ENCODE data around the gene VOPP1.
A peak's percentile ranks its signal among the peaks of the same experiment; 100 is the strongest.

VOPP1 gene

DNA sequence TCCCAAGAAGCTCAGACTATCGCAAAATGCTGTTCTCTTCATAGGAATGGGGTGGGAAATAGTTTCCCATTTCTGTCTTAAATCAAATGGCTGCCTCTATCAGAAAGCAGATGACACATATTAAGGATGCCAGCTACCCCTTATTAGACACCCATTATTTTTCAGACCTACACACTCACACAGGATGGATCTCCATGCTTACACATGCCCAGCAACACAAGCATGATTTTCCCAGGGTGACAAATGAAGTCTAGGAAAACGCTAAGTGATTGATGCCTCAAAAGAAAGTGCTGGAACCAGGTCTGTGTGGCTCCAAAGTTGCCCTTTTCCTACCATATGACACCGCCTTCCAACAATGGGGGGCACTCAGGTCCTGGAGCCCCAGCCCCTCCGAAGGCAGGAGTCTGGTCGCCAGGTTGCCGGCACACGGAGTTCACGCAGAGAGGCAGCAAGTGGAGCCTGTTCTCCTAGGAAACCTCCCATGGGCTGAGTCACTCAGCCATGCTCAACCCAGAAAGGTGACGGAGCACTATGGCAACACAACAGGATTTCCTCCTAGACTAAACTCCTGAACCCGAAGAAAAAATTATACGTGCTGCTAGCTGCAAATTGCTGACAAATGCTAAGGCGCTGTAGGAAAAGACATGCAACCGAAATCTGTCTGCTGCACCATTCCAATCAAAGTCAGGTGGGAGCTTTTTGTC is 19.8 kb downstream of the VOPP1 start:
- no peak for DNase-seq

DNA sequence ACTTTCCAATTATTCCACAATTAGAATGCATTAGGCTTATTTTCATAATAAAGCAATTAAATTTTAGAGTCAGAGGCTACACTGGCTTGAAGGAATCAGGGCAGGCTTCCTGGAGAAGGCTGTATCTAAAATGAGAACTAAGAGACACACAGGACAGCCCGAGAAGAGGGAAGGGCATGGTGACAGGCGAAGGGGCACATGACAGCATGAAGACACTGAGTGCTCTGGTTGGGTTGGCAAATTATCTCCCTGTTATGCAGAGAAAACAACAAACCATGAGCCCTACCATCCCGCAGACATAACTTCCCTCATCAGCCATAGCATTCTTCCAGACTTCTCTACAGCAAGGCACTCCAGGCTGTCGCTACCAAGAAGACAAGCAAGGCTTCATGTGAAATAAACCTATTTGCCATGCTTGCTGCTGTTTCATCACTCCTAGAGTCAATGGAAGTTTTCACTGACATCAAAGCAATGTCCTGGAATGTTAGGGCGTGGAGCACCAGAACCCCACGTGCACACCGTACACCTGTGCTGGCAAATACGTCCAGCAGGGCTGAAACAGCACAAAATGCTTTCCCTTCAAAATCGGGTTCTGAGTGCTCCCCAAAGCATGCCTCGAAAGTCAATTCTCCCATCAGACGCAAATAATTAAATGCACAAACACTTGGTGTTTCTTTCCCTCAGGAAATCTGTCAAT is 21.3 kb downstream of the VOPP1 start:
- no peak for DNase-seq

DNA sequence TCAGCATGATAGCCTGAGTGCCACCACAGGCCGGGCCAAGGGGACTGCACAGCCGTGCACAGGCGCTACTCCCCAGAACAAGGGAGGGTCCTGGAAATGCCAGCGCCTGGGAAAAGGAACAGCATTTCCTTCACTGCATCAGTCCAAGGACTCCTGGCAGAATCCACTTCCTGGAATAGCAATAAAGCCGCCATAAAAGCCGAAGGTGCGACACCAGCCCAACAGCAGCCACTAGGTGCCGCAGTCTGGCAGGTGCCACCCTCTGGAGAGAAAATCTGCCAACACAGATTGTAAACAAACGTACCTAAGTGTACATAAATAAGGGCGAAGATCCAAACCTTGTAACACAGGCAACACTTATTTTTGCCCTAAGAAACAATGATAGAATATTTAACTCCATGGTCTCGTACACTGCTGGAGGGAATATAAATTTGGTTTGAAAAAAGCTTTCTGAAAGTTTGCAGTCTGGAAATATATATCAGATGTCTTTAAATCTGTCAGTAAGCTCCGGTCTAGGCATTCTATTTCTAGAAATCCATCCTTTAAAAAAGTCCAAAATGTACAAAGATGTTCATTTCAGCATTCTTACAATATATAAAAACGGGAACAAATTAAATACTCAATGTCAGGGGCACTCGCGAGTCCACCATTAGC is 22.2 kb downstream of the VOPP1 start:
- no peak for DNase-seq

DNA sequence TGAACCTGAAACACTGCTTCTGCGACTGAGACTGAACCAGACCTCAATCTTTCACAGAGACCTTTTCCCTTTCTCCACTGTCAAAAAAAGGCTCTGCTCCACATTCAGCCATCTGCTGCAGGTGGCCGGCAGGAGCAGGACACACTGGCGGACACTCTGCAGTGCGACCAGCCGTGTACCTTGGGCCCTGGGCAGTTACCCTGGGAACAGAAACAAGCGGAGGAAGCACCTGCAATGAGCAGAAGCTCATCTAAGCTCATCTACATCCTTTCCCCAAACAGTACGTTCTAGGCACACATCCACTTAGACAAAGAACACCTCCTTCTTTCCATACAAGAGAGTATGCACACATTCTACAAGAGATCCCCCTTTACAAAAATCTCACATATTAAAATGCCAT is 22.8 kb downstream of the VOPP1 start:
- DNase-seq = no peak

DNA sequence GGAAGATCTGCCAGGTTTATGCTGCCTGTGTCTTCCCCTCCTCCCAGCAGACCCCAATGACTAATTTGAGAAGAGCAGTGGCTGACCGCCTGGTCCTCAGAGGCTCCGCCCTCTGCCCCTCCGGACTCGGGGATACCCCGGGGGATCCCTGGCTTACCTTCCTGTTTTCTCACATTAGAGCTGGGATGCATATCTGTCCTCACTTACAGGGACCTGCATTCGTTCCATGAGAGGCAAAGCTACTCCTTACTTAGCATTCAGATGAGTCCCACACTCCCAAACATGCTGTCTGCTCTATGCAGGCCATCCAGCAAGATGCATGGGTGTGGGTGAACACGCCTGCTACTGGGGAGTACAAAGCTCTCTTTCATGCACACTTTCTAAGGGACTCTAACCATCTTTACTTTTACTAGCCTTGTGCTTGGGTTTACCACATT is 24.0 kb downstream of the VOPP1 start:
- DNase-seq = no peak

DNA sequence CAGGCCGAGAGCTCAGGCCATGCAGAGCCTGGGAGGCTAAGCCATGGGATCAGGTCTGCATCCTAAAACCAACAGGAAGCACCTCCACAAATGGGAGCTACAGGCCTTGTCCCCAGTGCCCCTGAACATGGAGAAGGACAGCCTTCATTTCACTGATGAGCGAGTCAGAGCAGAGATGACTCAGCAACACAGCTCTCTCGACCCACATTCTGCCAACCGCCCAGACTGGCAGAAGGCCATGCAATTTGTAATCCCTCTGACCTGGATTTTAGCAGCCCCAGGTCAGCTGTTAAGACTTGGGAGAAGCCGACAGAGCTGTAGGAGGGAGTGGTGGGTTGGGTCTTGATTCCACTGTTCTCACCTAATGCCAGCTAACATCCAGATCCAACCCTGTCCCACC is 25.5 kb downstream of the VOPP1 start:
- DNase-seq = peak; percentile 22

DNA sequence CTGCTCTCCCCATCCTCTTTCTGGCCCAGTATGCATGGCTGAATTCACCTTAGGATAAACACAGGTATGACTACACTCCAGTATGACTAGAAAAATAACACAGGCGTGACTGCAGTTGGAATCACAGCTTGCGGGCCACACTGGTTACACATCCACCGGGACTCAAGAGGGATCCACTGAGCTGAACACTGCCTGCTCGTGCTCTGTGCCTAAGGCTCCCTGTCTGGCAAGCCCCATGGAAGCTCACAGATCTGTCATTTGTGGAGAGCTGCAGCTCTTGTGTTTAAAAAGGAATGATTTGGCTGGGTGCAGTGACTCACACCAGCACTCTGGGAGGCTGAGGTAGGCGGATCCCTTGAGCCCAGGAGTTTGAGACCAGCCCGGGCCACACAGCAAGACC is 26.8 kb downstream of the VOPP1 start:
- DNase-seq = no peak

DNA sequence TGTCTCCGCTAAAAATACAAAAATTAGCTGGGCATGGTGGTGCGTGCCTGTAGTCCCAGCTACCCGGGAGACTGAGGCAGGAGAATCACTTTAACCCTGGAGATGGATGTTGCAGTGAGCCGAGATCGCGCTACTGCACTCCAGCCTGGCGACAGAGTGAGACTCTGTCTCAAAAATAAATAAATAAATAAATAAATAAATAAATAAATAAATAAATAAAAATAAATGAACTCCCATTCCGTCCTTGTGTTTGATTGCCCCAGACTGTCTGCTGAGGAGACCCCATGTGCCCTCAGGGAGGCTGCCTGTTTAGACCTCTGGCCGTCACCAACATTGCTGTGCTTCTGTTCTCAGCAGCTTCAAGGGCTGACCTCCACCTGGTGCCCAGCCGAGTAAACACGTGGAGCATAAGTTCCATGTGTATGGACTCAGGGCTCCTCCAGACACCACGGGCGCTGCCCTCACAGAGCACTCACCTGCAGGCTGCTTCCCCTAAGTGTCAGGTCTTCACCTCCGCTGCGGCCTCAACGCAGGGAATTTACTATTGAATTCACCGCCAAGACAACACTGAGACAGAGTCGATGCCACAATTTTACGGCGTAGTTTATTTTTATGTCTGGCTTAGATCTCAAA is 32.0 kb downstream of the VOPP1 start:
- no peak for DNase-seq

DNA sequence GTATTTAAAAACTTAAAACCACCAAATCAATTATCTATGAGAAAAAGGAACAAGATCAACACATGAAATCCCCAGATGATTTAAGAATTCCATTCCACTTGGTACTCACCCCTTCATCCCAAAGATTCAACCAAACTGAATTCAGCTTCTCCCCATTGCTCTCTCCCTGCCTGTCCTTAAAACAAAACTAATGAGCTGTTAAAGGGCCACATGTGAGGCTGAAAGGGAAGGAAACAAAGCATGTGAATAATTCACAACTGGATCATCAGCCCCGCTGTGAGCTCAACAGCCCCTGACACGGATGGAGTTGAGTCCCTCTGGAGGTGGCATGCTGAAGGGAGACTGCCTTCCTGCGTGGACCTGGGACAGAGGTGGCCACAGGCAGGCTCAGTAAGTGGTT is 32.9 kb downstream of the VOPP1 start:
- no peak for DNase-seq

DNA sequence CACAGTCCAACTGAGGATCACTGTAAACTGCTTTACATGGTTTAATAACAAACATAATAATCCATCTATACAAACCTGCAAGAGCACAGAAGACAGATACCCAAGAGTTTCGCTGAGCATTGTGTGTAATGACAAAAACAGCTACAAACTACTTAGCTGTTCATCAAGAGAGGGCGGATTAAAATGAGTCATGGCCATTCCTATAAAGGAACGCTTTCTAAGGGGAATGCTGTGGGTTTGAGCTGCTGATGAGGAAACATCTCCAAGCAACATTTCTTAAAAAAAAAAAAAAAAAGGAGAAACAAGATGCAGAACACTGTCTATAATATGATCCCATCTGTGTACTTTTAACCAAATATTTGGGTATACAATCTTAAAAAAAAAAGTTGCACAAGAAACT is 33.8 kb downstream of the VOPP1 start:
- no peak for DNase-seq

DNA sequence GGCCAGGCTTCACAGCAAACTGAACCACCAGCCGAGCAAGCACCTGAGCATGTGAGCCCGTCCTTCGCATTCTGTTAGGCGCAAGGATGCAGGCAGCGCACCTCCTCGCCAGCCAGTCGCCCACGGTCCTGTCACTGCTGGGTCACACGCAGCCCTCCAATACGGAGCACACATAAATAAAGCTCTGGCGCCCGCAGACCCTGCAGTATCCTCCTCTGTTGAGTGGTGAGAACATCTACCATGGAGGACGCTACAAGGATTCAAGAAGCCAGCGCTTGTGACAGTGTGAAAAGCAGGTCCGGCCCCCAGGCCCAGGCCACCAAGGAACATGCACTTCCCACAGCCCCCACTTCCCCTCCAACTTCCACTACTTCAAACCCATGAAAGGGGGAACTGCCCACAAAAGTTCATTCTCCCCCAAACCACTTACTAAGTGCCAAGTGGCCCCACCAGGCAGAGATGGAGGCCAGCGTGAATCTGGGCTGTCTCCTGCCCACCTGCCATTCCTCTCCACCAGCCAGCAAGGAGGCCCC is 34.8 kb downstream of the VOPP1 start:
- no peak for DNase-seq

DNA sequence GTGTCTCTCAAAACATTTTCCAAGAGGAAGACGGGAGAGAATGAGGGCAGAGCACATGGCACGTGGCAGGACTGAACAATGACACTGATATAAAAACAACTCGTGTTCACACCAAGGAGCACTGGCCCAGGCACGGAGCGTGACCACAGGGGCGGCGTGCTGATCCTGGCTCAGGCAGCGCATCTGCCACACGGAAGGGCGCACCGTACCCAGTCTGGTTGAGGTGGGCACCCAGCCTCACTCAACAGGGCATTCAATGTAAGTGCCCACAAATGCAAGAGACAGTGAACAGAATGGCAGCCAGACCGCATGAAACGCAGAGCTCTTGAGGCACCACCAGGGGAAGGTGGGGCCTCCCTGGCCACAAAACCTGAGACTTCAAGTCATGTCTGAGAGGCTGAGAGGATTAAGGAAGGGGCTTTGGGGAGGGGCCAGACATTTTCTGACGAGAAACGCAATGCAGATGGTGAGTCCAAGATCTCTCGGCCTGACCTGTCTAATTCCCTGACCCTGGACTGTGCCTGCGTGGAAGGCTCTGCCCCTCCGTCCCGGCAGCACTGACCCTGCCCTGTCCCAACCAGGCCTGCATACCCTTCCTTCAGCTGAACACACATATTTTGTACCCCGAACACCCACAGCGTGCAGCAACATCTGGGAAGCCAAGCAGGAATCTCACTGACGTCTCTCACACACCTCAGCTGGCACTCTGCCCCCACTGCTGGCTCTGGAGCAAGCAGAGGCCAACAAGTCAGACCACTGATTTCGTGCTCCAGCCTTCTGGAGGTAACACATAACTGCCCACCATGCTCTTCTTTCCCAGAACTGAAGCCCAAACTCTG is 35.5 kb downstream of the VOPP1 start:
- DNase-seq = no peak

DNA sequence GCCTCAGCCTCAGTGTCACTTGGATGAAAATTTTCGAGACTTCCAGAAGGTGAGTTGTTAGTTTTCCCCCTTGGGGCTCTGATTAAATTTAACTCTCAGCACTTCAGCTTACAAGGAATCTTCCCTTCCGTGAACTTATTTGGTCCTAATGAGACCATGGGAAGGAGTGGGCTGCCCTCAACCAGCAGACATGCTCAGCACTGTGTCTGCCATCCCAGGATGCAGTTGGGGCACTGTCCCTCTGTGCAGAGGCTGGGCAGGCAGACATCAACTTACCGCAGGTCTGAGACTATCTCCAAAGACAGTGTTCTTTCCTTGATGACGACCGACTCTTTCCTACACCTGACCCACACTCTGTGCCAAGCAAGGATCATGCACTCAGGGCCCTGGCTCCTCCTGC is 36.7 kb downstream of the VOPP1 start:
- no peak for DNase-seq

DNA sequence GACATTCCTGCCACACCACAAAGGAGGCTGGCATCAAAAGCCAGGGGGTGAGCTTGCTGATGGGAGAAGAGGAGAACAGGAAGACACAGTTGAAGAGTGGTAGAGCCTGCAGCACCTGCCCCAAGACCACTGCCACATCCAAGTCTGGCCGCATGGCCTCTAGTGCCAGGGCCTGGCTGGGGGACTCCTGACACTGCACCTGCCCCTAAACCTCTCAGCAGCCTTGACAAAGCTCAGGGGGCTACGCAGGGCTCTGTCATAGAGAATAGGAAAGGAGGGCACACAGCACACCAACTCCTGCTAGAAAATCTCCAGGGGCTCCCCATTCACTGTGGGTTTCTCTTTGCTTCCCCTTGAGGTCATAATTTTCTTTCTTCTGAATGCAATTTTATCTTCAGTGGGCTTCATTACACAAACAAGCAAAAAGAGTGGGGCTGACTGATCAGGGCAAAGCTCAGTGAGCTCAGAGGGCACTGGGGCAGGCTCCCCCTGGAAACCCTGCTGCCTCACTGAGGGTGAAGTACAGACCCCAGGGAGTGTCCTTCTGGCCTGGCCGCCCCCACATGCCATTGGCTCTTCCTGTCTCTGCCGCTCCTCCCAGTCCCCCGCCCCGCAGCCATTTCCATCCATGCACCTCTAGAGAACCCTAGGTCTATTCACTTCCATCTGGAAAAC is 37.2 kb downstream of the VOPP1 start:
- DNase-seq = no peak

DNA sequence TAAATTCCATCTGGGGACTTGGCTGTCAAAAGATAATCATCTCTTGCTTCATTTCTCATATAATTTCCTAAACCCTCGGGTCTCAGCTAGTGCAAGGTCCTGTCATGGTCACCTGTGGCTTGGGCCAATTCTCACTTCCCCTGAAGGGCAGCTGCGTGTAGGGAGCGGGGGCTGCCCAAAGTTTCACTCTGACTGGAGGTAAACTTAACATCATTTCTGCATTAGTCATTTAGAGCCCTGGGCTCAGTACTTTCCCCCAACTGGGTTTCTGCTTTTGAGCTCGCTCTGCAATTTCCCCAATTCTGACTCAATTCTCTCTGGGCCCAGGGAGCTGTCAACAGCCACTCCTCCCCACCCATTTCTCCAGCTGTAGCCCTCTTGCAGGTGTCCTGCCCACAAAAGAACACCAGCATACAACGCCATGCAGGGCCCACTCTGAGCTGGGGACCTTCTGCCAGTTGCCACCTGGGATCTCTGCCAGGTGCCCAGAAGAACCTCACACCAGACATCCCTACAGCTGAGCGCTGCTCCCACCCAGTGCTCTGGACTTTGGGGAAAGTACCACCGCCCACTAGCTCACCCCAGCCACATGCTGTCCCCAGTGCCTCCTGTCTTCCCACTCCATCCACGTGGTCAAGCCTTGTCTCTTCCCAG is 37.9 kb downstream of the VOPP1 start:
- DNase-seq = peak; percentile 41

DNA sequence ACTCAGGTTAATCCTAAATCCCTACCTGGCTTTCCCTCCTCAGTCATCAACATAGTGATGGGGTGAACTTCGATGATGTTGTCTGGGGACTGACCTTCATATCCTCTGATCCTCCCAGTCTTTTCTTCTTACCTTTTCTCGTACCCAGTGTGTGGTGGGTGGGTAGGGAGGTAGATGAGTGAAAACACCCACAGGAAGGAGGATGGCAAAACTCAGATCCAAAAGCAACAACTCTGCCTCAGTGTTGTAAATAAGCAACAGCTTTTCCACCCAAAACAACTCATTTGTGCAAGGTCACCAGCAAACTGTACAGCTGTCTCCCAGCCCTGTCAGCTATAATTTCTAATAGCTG is 38.6 kb downstream of the VOPP1 start:
- DNase-seq = no peak

DNA sequence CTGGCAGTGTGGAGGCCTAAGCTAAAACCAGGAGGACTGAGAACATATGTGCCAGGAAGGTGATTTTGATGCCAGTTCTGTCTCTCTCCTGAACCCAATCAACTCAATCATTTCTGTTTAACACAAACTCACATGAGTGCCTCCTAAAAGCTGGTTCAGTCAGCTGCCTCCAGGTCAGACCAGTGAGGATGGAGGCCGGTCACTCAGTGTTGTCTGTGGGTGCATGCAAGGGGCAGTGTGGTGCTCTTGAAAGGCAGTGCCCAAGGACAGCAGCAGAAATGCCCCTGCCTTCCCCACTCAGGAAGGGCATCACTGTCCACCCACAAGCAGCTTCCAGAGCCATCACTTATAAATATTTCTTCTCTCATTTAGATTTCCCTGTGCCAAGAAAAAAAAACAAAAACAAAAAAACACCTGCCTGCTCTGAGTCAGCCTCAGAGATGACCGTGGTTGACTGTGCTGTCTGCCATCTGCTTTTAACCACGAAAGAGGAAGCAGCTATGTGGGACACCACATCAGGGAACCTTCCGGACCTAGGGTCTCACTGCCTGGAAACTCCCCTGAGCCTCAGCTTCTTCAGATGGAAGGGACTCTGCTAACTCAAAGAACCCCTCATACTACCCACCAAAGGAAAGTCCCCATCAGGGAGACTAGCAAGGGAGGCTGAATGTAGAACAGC is 39.1 kb downstream of the VOPP1 start:
- DNase-seq = peak; percentile 64

DNA sequence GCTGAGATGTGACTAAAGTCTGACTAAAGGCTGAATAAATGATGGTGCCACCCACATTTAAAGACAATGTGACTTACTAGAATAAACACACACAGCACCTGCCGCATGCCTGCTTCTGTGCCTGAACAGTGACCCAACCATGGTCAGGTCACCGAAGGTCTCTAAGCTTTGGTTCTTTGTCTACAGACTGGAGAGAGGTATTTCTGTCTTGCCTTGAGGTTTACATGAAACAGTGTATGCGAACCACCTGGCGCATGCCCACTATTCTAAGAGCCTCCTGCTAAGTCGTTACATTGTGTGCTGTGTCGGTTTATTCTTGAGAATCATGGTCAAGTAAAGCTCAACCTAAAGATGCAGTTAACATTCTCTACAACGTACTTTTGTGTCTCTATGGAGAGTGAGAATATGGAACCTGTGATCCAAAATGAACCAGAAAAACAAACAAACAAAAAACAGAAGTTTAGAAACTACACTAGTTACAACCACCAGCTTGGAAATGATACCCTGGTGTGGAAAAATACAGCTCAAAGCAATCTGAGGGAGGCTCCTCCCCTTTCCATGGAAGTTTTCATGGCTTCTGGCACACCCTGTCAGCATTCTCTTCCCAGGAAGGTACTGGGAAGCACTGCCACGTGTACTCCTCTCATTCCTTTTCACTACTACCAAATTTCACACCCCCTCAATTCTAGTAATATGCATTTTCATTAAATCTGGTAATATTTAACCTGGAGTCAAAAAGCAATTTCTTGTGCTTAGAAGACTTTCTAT is 40.0 kb downstream of the VOPP1 start:
- no peak for DNase-seq

DNA sequence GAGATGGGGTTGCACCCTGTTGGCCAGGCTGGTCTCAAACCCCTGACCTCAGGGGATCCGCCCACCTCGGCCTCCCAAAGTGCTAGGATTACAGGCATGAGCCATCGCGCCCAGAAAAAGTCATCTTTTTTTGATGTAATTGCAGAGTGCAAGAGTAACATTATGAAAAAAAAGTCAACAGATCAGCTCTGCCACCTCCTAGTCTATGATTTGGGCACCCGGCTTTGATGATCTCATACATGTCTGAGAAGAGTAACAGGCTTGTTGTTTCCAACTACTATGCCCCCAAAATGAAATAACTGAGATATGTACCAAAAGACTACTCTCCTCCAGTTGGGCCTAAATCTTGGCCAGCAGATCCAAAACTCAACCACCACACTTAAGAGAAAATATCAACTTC is 40.8 kb downstream of the VOPP1 start:
- no peak for DNase-seq

DNA sequence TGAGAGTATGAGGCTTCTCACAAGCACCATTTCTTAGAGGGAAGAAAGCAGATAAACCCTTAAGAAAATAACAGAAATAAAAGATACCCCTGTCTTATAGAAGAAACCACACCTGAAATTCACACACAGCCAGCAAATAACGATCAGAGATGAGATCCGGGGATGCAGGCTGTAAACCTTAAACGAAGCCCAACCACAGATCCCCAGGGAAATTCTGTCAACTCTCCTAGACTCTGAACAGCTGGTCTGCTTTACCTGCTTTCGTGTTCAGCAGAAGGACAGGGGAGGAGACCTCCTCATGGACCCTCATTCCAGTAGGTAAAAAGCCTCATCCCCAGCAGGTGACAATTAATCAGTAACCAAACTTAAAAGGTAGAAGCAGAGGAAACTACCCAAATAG is 45.0 kb downstream of the VOPP1 start:
- DNase-seq = no peak
